DMS 273 (cell line): Measurements from ENCODE around the gene ITIH6.
"Not testable (repeated sequence)": the region's sequence is repeated elsewhere in the genome, so short reads cannot be mapped to it uniquely, and the experiment has no call there.

Source experiments
- DNase-seq: peaks from one replicate; lab custom pipeline; 2025; ENCODE audit not compliant: unreplicated experiment; lab: John Stamatoyannopoulos, UW

ITIH6 gene

GRCh38 chrX:54798137-54798536 lies at the start of gene ITIH6:
Gene ITIH6 (minus strand): TSS chrX:54798255. CDS start chrX:54798210, 45 bp downstream.
- no peak for DNase-seq

- DNase-seq = not testable (repeated sequence)
These were observed 49.6 kb upstream of the ITIH6 start for GRCh38 chrX:54847700-54848099.

- no peak for DNase-seq
These were observed 45.0 kb upstream of the ITIH6 start for GRCh38 chrX:54843050-54843449.

GRCh38 chrX:54842607-54843006 lies 44.6 kb upstream of the ITIH6 start:
- no peak for DNase-seq

GRCh38 chrX:54841184-54841874 lies 43.3 kb upstream of the ITIH6 start:
- DNase-seq = peak; percentile 78

- no peak for DNase-seq
These were observed 40.5 kb upstream of the ITIH6 start for GRCh38 chrX:54838583-54838982.

GRCh38 chrX:54826598-54826997 lies 28.5 kb upstream of the ITIH6 start:
- no peak for DNase-seq

- peak; percentile 7 for DNase-seq
These were observed 27.8 kb upstream of the ITIH6 start for GRCh38 chrX:54825716-54826438.

GRCh38 chrX:54824722-54825121 lies 26.7 kb upstream of the ITIH6 start:
- no peak for DNase-seq

- DNase-seq = no peak
These were observed 26.1 kb upstream of the ITIH6 start for GRCh38 chrX:54824195-54824594.

GRCh38 chrX:54821310-54821709 lies 23.3 kb upstream of the ITIH6 start:
- no peak for DNase-seq

- no peak for DNase-seq
These were observed 22.7 kb upstream of the ITIH6 start for GRCh38 chrX:54820737-54821136.

- no peak for DNase-seq
These were observed 21.1 kb upstream of the ITIH6 start for GRCh38 chrX:54819201-54819600.

GRCh38 chrX:54818221-54818620 lies 20.2 kb upstream of the ITIH6 start:
- DNase-seq = no peak

GRCh38 chrX:54817220-54817820 lies 19.3 kb upstream of the ITIH6 start:
- no peak for DNase-seq

GRCh38 chrX:54812306-54812705 lies 14.3 kb upstream of the ITIH6 start:
- no peak for DNase-seq

- DNase-seq = no peak
These were observed 13.3 kb upstream of the ITIH6 start for GRCh38 chrX:54811301-54811885.

- DNase-seq = no peak
These were observed 12.5 kb upstream of the ITIH6 start for GRCh38 chrX:54810532-54810931.

GRCh38 chrX:54808605-54809483 lies 10.8 kb upstream of the ITIH6 start:
- DNase-seq = peak; percentile 98

GRCh38 chrX:54808109-54808604 lies 10.1 kb upstream of the ITIH6 start:
- DNase-seq = peak; percentile 89
